ENCODE results near the gene FOXO4.

FOXO4 gene

GRCh38 chrX:71128166-71128833 lies 32.6 kb downstream of the FOXO4 start:
- no peak for DNase-seq (ENCODE audit: low read depth)
- H3K4me3 ChIP-seq (ENCODE audit: low read depth, low read length) = no peak overlapping the region

- H3K4me3 ChIP-seq (ENCODE audit: low read depth, low read length) = no peak overlapping the region
- no peak for DNase-seq (ENCODE audit: low read depth)
Observed at GRCh38 chrX:71128915-71129765, 33.5 kb downstream of the FOXO4 start.

GRCh38 chrX:71131510-71131909 lies 35.9 kb downstream of the FOXO4 start:
- no peak for DNase-seq (ENCODE audit: low read depth)
- H3K4me3 ChIP-seq (ENCODE audit: low read depth, low read length) = no peak overlapping the region

- no peak for DNase-seq (ENCODE audit: low read depth)
- no peak overlapping the region for H3K4me3 ChIP-seq (ENCODE audit: low read depth, low read length)
Observed at GRCh38 chrX:71140440-71140839, 44.8 kb downstream of the FOXO4 start.

- no peak for DNase-seq (ENCODE audit: low read depth)
- no peak overlapping the region for H3K4me3 ChIP-seq (ENCODE audit: low read depth, low read length)
Observed at GRCh38 chrX:71143508-71143907, 47.9 kb downstream of the FOXO4 start.

GRCh38 chrX:71144651-71145050 lies 49.0 kb downstream of the FOXO4 start, which contains the start of gene NLGN3:
NLGN3 (plus strand) TSS chrX:71144841; CDS start chrX:71147750, 2,909 bp downstream.
- DNase-seq (ENCODE audit: low read depth) = no peak
- peak within 1 kb of the TSS; percentile 20 for H3K4me3 ChIP-seq (ENCODE audit: low read depth, low read length)

GRCh38 chrX:71147496-71148277 lies 52.0 kb downstream of the FOXO4 start:
- DNase-seq (ENCODE audit: low read depth) = no peak
- no peak overlapping the region for H3K4me3 ChIP-seq (ENCODE audit: low read depth, low read length)

- no peak overlapping the region for H3K4me3 ChIP-seq (ENCODE audit: low read depth, low read length)
- no peak for DNase-seq (ENCODE audit: low read depth)
Observed at GRCh38 chrX:71148278-71148663, 52.6 kb downstream of the FOXO4 start.

GRCh38 chrX:71151366-71151765 lies 55.7 kb downstream of the FOXO4 start:
- DNase-seq (ENCODE audit: low read depth) = no peak
- H3K4me3 ChIP-seq (ENCODE audit: low read depth, low read length) = no peak overlapping the region
